K562 (cell line): Measurements from ENCODE around the gene MUC5B. TPM values are rescaled to one million over a fixed set of nuclear protein-coding genes. Genes with fewer than 3 reads are reported as not detected.

ENCODE experiments used
- ZNF263 ChIP-seq: sonication (generic); formaldehyde crosslinking; IDR thresholded peaks from 2 replicates; pipeline ENCODE4 v1.8.0; 2022; ENCODE audit warnings: mild to moderate bottlenecking, missing genetic modification reagents, borderline replicate concordance
- polyA plus RNA-seq, 8 experiments: library from polyadenylated mRNA; depleted of rRNA in 4 of 8; stranded (reverse) in 5 of 8; unstranded in 3 of 8; fragments of >200 nt; fragmentation: Nextera tagmentation in 2 of 8; fragmentation: Illumina TruSeq in 1 of 8; extraction: Ambion mirVana in 2 of 8; extraction: Trizol in 1 of 8; gene quantifications; 2 replicates each; pipeline versions ENCODE4 v1.2.1 to v1.2.3, GENCODE V29; 2011 to 2014; ENCODE audit warnings: inconsistent platforms in 1 of 8, missing spikeins in 1 of 8
- total RNA-seq, 7 experiments: library from RNA; depleted of rRNA in 6 of 7; stranded (reverse); fragments of >200 nt in 6 of 7; fragmentation: Illumina TruSeq in 2 of 7; extraction: Trizol in 2 of 7; gene quantifications; 2 replicates each; pipeline versions ENCODE4 v1.2.1 to v1.2.3, GENCODE V29; 2011 to 2021; ENCODE audit warnings: low replicate concordance in 1 of 7
- TF ChIP-seq, protein P1 (sequence below), 2 experiments: fragments of 450-650 bp in 1 of 2; sonication (generic) in 1 of 2; formaldehyde crosslinking in 1 of 2; IDR thresholded peaks; 2 replicates each; pipeline versions ENCODE4 v1.7.1 to v1.9.0; 2016 to 2022; ENCODE audit warnings: inconsistent platforms in 1 of 2, mild to moderate bottlenecking in 1 of 2, missing genetic modification reagents in 1 of 2

MUC5B gene
- total and polyA plus RNA-seq, 9 of the 15 experiments (the other 6 are each of a cell fraction or from before 2014, with no cell fraction given), result 0.04 to 0.95 TPM; not detected in 7

DNA sequence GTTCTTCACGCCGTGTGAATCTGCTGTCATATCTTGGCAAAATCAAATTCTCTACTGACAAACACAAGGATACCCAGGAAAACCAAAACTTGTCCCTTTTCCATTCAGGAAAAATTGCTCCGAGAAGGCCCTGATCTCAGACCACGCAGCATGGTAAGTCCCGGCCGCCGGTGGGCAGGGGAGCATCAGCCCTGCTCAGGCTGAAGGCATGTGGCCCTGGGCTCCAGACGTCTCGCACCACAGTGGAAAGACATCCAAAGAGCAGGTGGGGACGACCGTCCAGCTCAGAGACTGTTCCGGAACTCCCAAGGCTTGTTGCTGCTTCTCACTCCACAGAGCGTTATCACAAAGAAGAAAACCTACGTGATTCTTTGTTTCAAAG lies 56.8 kb downstream of the MUC5B start (continued):
- TF ChIP-seq, protein P1, sequence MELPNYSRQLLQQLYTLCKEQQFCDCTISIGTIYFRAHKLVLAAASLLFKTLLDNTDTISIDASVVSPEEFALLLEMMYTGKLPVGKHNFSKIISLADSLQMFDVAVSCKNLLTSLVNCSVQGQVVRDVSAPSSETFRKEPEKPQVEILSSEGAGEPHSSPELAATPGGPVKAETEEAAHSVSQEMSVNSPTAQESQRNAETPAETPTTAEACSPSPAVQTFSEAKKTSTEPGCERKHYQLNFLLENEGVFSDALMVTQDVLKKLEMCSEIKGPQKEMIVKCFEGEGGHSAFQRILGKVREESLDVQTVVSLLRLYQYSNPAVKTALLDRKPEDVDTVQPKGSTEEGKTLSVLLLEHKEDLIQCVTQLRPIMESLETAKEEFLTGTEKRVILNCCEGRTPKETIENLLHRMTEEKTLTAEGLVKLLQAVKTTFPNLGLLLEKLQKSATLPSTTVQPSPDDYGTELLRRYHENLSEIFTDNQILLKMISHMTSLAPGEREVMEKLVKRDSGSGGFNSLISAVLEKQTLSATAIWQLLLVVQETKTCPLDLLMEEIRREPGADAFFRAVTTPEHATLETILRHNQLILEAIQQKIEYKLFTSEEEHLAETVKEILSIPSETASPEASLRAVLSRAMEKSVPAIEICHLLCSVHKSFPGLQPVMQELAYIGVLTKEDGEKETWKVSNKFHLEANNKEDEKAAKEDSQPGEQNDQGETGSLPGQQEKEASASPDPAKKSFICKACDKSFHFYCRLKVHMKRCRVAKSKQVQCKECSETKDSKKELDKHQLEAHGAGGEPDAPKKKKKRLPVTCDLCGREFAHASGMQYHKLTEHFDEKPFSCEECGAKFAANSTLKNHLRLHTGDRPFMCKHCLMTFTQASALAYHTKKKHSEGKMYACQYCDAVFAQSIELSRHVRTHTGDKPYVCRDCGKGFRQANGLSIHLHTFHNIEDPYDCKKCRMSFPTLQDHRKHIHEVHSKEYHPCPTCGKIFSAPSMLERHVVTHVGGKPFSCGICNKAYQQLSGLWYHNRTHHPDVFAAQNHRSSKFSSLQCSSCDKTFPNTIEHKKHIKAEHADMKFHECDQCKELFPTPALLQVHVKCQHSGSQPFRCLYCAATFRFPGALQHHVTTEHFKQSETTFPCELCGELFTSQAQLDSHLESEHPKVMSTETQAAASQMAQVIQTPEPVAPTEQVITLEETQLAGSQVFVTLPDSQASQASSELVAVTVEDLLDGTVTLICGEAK (IDR thresholded peaks at IDR 0.05), result no peak
- TF ChIP-seq, protein P1 (CRISPR knock-in tag; IDR thresholded peaks at IDR 0.05), result no peak
- no peak for TF ChIP-seq ZNF263 (CRISPR knock-in tag)
